PFSK-1 (cell line): ENCODE measurements around the gene TPRA1.

Source experiments
- FOXP2 ChIP-seq: optimal IDR thresholded peaks from 2 replicates; pipeline ENCODE3; 2011; ENCODE audit warnings: borderline replicate concordance, control low read depth, inconsistent platforms; ENCODE audit not compliant: insufficient read depth; ENCODE audit errors: extremely low read length, extremely low read depth
- POLR2AphosphoS5 ChIP-seq: IDR thresholded peaks from 2 replicates; pipeline ENCODE4 v1.6.1; 2012; ENCODE audit warnings: low read depth, mild to moderate bottlenecking, control low read depth, low read length, moderate library complexity
- SIN3A ChIP-seq: IDR thresholded peaks from 2 replicates; pipeline ENCODE4 v1.6.1; 2012; ENCODE audit warnings: mild to moderate bottlenecking, low read length, moderate library complexity, borderline replicate concordance; ENCODE audit not compliant: insufficient read depth
- TAF1 ChIP-seq: IDR thresholded peaks from 2 replicates; pipeline ENCODE4 v1.6.1; 2012; ENCODE audit warnings: low read length, control low read depth, borderline replicate concordance; ENCODE audit not compliant: insufficient read depth
- TF ChIP-seq, protein P1 (sequence below), 2 experiments: IDR thresholded peaks; 2 replicates each; pipeline versions ENCODE4 v1.6.1 to v1.8.0; 2011 to 2012; ENCODE audit warnings: low read depth in 2 of 2, low read length in 2 of 2, control low read depth in 1 of 2, inconsistent platforms in 1 of 2, mild to moderate bottlenecking in 1 of 2, moderate library complexity in 1 of 2; ENCODE audit not compliant: insufficient read depth in 1 of 2

TPRA1 gene

DNA sequence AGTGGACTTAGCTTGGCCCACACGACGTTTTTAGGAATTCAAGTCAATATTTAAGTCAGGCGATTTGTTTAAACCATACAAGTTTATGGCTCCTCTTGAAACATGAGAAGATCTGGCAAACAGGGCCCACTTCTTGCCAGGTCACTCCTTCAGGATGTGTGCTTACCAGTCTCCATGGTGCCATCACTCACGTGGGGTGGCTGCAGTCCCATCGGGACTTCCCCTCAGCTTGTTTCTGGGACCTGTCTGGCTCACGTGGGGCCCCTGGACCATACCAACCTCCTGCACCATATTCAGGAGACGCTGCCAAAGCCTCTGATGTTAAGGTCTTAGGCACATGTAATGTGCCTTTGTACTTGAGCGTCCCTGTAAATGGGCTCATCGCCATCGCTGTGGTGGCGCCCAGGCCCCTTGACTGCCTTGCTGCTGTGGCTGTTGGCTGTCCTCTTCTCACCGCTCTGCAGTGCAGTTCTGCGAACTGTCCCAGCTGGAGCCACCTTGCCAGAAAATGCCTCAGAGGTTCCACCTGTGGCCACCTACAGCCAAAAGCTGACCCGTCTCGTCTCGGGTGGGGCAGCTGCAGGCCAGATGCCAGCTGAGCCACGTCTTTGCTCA lies 16.6 kb upstream of the TPRA1 start:
- TF ChIP-seq FOXP2, result no peak
- no peak for TF ChIP-seq TAF1
- TF ChIP-seq POLR2AphosphoS5, result no peak

DNA sequence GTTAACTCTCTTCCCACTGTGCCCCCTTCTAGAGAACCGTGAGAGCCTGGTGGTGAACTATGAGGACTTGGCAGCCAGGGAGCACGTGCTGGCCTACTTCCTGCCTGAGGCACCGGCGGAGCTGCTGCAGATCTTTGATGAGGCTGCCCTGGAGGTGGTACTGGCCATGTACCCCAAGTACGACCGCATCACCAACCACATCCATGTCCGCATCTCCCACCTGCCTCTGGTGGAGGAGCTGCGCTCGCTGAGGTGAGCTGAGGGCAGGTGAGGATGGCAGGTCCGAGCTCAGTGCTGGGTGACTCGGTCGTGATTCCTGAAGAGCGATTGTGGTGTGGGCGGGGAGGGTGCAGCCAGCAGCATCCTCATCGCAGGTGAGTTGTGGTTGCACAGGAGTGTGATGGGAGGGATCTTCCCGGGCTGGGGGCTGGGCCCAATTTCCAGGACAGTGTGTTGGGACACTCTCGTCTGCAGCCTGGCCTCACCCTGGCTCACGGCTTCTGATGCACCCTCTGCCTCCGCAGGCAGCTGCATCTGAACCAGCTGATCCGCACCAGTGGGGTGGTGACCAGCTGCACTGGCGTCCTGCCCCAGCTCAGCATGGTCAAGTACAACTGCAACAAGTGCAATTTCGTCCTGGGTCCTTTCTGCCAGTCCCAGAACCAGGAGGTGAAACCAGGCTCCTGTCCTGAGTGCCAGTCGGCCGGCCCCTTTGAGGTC lies 15.7 kb upstream of the TPRA1 start:
- TF ChIP-seq TAF1, result no peak
- no peak for TF ChIP-seq FOXP2
- TF ChIP-seq SIN3A, result no peak
- no peak for TF ChIP-seq POLR2AphosphoS5
- TF ChIP-seq, protein P1, sequence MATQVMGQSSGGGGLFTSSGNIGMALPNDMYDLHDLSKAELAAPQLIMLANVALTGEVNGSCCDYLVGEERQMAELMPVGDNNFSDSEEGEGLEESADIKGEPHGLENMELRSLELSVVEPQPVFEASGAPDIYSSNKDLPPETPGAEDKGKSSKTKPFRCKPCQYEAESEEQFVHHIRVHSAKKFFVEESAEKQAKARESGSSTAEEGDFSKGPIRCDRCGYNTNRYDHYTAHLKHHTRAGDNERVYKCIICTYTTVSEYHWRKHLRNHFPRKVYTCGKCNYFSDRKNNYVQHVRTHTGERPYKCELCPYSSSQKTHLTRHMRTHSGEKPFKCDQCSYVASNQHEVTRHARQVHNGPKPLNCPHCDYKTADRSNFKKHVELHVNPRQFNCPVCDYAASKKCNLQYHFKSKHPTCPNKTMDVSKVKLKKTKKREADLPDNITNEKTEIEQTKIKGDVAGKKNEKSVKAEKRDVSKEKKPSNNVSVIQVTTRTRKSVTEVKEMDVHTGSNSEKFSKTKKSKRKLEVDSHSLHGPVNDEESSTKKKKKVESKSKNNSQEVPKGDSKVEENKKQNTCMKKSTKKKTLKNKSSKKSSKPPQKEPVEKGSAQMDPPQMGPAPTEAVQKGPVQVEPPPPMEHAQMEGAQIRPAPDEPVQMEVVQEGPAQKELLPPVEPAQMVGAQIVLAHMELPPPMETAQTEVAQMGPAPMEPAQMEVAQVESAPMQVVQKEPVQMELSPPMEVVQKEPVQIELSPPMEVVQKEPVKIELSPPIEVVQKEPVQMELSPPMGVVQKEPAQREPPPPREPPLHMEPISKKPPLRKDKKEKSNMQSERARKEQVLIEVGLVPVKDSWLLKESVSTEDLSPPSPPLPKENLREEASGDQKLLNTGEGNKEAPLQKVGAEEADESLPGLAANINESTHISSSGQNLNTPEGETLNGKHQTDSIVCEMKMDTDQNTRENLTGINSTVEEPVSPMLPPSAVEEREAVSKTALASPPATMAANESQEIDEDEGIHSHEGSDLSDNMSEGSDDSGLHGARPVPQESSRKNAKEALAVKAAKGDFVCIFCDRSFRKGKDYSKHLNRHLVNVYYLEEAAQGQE (IDR thresholded peaks at IDR 0.05; ENCODE audit: insufficient read depth in 1 of 2, low read depth in 2 of 2, low read length in 2 of 2), result no peak

DNA sequence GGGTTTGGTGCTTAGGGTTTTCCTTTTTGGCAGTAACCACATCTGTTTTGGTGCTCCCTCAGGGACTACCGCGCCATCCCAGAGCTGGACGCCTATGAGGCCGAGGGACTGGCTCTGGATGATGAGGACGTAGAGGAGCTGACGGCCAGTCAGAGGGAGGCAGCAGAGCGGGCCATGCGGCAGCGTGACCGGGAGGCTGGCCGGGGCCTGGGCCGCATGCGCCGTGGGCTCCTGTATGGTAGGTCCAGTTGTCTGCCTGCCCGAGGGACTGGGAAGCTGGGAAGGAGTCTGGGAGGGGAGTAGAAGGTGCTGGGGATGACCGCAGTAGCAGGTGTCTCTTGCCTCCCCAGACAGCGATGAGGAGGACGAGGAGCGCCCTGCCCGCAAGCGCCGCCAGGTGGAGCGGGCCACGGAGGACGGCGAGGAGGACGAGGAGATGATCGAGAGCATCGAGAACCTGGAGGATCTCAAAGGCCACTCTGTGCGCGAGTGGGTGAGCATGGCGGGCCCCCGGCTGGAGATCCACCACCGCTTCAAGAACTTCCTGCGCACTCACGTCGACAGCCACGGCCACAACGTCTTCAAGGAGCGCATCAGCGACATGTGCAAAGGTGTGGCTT lies 14.1 kb upstream of the TPRA1 start:
- TF ChIP-seq POLR2AphosphoS5, result no peak
- TF ChIP-seq, protein P1 (IDR thresholded peaks at IDR 0.05; ENCODE audit: insufficient read depth in 1 of 2, low read depth in 2 of 2, low read length in 2 of 2), result no peak
- no peak for TF ChIP-seq FOXP2
- no peak for TF ChIP-seq TAF1

DNA sequence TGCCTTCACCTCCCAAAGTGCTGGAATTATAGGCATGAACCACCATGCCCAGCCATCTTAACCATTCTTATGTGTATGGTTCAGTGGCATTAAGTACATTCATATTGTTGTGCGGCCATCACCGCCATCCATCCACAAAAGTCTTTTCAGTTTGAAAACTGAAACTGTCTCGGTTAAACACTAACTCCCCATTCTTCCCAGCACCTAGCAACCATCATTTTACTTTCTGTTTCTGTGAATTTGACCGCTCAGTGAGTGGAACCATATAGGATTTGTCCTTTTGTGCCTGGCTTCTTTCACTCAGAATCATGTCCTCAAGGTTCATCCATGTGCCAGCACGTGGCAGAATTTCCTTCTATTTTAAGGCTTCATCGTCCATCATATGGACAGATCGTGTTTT lies 13.5 kb upstream of the TPRA1 start:
- TF ChIP-seq, protein P1 (IDR thresholded peaks at IDR 0.05; ENCODE audit: insufficient read depth in 1 of 2, low read depth in 2 of 2, low read length in 2 of 2), result no peak
- TF ChIP-seq SIN3A (no peak), TAF1 (no peak), POLR2AphosphoS5 (no peak), FOXP2 (no peak)

DNA sequence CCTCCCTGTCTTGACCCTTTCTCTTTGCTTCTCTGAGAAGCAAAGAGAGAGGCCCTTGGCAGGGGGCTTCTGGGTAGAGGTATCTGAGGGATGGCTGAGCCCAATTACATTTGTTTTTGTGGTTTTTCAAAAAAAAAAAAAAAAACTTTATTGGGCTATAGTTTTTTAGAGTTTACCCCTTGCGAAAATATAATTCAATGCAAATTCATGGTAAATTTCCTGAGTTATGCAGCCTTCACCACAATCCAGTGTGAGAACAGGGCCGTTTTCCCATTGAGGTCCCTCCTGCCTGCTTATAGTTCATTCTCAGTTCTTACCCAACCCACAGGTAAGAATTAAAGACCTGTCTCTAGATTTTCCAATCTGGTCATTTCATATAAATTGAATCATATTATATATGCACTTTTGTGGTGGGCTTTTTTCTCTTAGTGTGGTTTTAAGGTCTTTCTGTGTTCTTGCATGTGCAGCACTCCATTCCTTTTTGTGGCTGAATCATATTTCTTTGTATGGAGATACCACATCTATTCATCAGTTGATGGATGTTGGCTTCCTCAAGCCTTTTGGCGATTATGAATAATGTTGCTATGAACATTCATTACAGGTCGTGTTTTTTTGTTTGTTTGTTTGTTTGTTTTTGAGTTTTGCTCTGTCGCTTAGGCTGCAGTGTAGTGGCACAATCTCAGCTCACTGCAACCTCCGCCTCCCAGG lies 10.4 kb upstream of the TPRA1 start:
- TF ChIP-seq POLR2AphosphoS5 (no peak), FOXP2 (no peak), SIN3A (no peak), TAF1 (no peak)
- TF ChIP-seq, protein P1 (IDR thresholded peaks at IDR 0.05; ENCODE audit: insufficient read depth in 1 of 2, low read depth in 2 of 2, low read length in 2 of 2), result no peak
